CD4-positive, alpha-beta T cell (primary cell): ENCODE results near the gene PLP2. TPM values are rescaled to one million over a fixed set of nuclear protein-coding genes. Genes with fewer than 3 reads are reported as not detected.
"Not testable (repeated sequence)": the region's sequence is repeated elsewhere in the genome, so short reads cannot be mapped to it uniquely, and the experiment has no call there.

Source experiments
- ATAC-seq: fragments of 200-7000 bp; cut with Tn5 transposase; one replicate; pipeline ENCODE4 v1.10.0; 2022; ENCODE audit warnings: mild to moderate bottlenecking; ENCODE audit not compliant: poor library complexity
- CTCF ChIA-PET: fragments of 350-600 bp; sonication (Branson Sonifier 250); formaldehyde crosslinking; loops from one replicate; lab custom pipeline; 2021; ENCODE audit warnings: antibody characterized with exemption, inconsistent platforms; lab: Charles Lee
- POLR2A ChIA-PET: fragments of 350-600 bp; sonication (Branson Sonifier 250); formaldehyde crosslinking; loops from one replicate; lab custom pipeline; 2021; ENCODE audit warnings: antibody characterized with exemption, inconsistent platforms; lab: Charles Lee
- DNase-seq, 14 experiments: peaks; one replicate each; pipeline ENCODE4 v3.0.0-alpha.2; 2013 to 2020; ENCODE audit warnings: mixed read lengths in 2 of 14
- H3K27ac ChIP-seq, 2 donors: one replicate each; pipeline versions ENCODE4 v1.5.1 to v1.7.0; 2013; ENCODE audit warnings: low read length in 2 of 2, low read depth in 1 of 2, mild to moderate bottlenecking in 1 of 2
- H3K27me3 ChIP-seq, 2 experiments: 1 replicate in 1 of 2; 2 replicates in 1 of 2; pipeline versions ENCODE4 v1.6.1 to v1.7.0; 2013; ENCODE audit warnings: low read length in 2 of 2, control low read depth in 1 of 2, mild to moderate bottlenecking in 1 of 2, moderate library complexity in 1 of 2; ENCODE audit not compliant: insufficient read depth in 2 of 2, control insufficient read depth in 1 of 2
- H3K36me3 ChIP-seq: one replicate; pipeline ENCODE4 v1.6.1; 2013; ENCODE audit warnings: low read length, control low read depth; ENCODE audit not compliant: insufficient read depth
- H3K4me1 ChIP-seq: one replicate; pipeline ENCODE4 v1.6.1; 2013; ENCODE audit warnings: low read length, control low read depth; ENCODE audit not compliant: insufficient read depth
- H3K4me3 ChIP-seq: one replicate; pipeline ENCODE4 v1.5.1; 2013; ENCODE audit warnings: mild to moderate bottlenecking, low read length, moderate library complexity
- H3K9me3 ChIP-seq, 2 experiments: 1 replicate in 1 of 2; 2 replicates in 1 of 2; pipeline versions ENCODE4 v1.6.1 to v1.7.0; 2013; ENCODE audit warnings: low read length in 2 of 2, mild to moderate bottlenecking in 2 of 2, control low read depth in 1 of 2, moderate library complexity in 1 of 2; ENCODE audit not compliant: control insufficient read depth in 1 of 2, insufficient read depth in 1 of 2
- H3K27ac Mint-ChIP-seq: one replicate; pipeline ENCODE4 v1.8.0; 2020; ENCODE audit warnings: mixed read lengths
- H3K27me3 Mint-ChIP-seq: one replicate; pipeline ENCODE4 v1.8.0; 2021; ENCODE audit warnings: mixed read lengths
- H3K36me3 Mint-ChIP-seq: one replicate; pipeline ENCODE4 v1.8.0; 2021; ENCODE audit warnings: low read depth, mixed read lengths
- H3K4me1 Mint-ChIP-seq: one replicate; pipeline ENCODE4 v1.8.0; 2021; ENCODE audit warnings: low read depth, mixed read lengths
- H3K4me3 Mint-ChIP-seq: one replicate; pipeline ENCODE4 v1.8.0; 2020; ENCODE audit warnings: mild to moderate bottlenecking, mixed read lengths
- H3K9me3 Mint-ChIP-seq: one replicate; pipeline ENCODE4 v1.8.0; 2020; ENCODE audit warnings: mixed read lengths
- intact Hi-C, 2 experiments: fragments of 100-400 bp; cut with DNase I in 1 of 2; cut with micrococcal nuclease in 1 of 2; formaldehyde crosslinking; loops; one replicate each; pipeline versions ENCODE4 v1.15.1 to v1.9.0; 2023 to 2025; cut with DNase I, micrococcal nuclease
- total RNA-seq, 174 experiments: library from RNA in 2 of 174; stranded (reverse) in 2 of 174; gene quantifications; one replicate each; pipeline ENCODE4 v1.2.3 and lab custom pipeline; 2021 to 2026
- TF ChIP-seq, protein P1 (sequence below): fragments of 200-600 bp; IDR thresholded peaks from one replicate; pipeline ENCODE4 v1.8.0; 2022; ENCODE audit warnings: antibody characterized with exemption, mild to moderate bottlenecking

Gene PLP2
- total RNA-seq, 2 experiments from 2014 or later: 124 to 128 TPM

DNA sequence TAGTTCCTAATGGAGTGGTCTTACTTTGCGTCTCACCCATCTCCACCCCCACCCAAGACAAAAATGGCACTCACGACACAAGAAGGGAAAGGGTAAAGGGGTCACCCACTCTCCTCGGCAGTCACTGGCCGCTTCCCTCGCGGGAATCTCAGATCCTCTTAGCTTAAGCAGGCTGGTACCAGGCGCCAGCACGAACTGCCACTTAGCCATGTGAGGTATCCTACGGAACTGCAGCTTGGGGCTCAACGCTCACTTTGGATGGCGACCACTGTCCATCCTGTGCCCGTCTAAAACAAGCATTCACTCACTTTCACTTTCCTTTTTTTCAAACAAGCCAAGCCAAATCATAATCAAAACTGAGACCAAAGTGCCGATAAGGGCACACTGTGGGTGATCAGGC lies 23.8 kb upstream of the PLP2 start:
- H3K9me3 Mint-ChIP-seq: no peaks in the 10 kb centered on the region
- ATAC-seq: no peak
- intact Hi-C loops: no loop called here
- Histone ChIP-seq H3K27me3 (no peaks in the 10 kb centered on the region), H3K4me1 (no peaks in the 10 kb centered on the region), H3K4me3 (no peak overlapping the region), H3K27ac (no peak overlapping the region), H3K9me3 (no peaks in the 10 kb centered on the region), H3K36me3 (no peaks in the 10 kb centered on the region)
- no peaks in the 10 kb centered on the region for H3K27me3 Mint-ChIP-seq
- no peak overlapping the region for H3K27ac Mint-ChIP-seq
- CTCF ChIA-PET: no interaction called here
- POLR2A ChIA-PET: no interaction called here
- no peaks in the 10 kb centered on the region for H3K36me3 Mint-ChIP-seq
- no peaks in the 10 kb centered on the region for H3K4me1 Mint-ChIP-seq
- no peak for DNase-seq
- TF ChIP-seq, protein P1, sequence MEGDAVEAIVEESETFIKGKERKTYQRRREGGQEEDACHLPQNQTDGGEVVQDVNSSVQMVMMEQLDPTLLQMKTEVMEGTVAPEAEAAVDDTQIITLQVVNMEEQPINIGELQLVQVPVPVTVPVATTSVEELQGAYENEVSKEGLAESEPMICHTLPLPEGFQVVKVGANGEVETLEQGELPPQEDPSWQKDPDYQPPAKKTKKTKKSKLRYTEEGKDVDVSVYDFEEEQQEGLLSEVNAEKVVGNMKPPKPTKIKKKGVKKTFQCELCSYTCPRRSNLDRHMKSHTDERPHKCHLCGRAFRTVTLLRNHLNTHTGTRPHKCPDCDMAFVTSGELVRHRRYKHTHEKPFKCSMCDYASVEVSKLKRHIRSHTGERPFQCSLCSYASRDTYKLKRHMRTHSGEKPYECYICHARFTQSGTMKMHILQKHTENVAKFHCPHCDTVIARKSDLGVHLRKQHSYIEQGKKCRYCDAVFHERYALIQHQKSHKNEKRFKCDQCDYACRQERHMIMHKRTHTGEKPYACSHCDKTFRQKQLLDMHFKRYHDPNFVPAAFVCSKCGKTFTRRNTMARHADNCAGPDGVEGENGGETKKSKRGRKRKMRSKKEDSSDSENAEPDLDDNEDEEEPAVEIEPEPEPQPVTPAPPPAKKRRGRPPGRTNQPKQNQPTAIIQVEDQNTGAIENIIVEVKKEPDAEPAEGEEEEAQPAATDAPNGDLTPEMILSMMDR: no peak
- H3K4me3 Mint-ChIP-seq: no peak overlapping the region

- H3K27me3 Mint-ChIP-seq, H3K9me3 Mint-ChIP-seq, H3K27ac ChIP-seq, H3K9me3 ChIP-seq, intact Hi-C loops, H3K4me1 Mint-ChIP-seq, DNase-seq, H3K4me1 ChIP-seq, H3K36me3 Mint-ChIP-seq, H3K27ac Mint-ChIP-seq, H3K36me3 ChIP-seq, H3K27me3 ChIP-seq, H3K4me3 ChIP-seq, POLR2A ChIA-PET, CTCF ChIA-PET, ATAC-seq, H3K4me3 Mint-ChIP-seq: not testable (repeated sequence)
These were observed 23.2 kb upstream of the PLP2 start for GRCh38 chrX:49148390-49149100.

DNA sequence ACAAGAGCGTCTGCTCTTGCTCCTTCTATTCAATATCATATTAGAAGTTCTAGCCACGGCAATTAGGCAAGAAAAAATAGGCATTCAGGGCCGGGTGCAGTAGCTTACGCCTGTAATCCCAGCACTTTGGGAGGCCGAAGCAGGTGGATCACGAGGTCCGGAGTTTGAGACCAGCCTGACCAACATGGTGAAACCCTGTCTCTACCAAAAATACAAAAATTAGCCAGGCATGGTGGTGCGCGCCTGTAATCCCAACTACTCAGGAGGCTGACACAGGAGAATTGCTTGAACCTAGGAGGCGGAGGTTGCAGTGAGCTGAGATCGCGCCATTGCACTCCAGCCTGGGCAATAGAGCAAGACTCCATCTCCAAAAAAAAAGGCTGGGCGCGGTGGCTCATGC lies 22.4 kb upstream of the PLP2 start:
- ATAC-seq, H3K9me3 Mint-ChIP-seq, H3K4me3 Mint-ChIP-seq, POLR2A ChIA-PET, H3K27ac Mint-ChIP-seq, H3K4me1 ChIP-seq, H3K27me3 ChIP-seq, H3K9me3 ChIP-seq, H3K4me1 Mint-ChIP-seq, DNase-seq, H3K36me3 ChIP-seq, H3K36me3 Mint-ChIP-seq, H3K4me3 ChIP-seq, intact Hi-C loops, CTCF ChIA-PET, H3K27me3 Mint-ChIP-seq, H3K27ac ChIP-seq: not testable (repeated sequence)

DNA sequence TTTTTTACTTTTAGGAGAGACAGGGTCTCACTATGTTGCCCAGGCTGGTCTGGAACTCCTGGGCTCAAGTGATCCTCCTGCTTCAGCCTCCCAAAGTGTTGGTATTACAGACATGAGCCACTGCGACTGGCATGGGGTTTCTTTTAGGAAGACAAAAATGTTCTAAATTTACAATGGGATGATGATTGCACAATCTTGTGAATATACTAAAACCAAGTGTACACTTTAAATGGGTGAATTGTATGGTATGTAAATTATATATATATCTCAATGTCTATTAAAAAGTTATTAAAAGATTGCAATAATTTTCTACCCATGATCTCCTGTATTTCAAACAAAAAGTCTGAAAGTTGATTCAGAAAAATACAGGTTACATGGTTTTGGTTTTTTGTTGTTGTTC lies 18.2 kb upstream of the PLP2 start:
- no peak overlapping the region for H3K27ac Mint-ChIP-seq
- ATAC-seq: no peak
- Histone ChIP-seq H3K27ac (no peak overlapping the region), H3K4me1 (peaks cover 14% of the 10 kb centered on the region), H3K27me3 (no peaks in the 10 kb centered on the region), H3K9me3 (no peaks in the 10 kb centered on the region), H3K36me3 (no peaks in the 10 kb centered on the region), H3K4me3 (no peak overlapping the region)
- TF ChIP-seq, protein P1: no peak
- no peaks in the 10 kb centered on the region for H3K27me3 Mint-ChIP-seq
- H3K4me1 Mint-ChIP-seq: peaks cover 20% of the 10 kb centered on the region
- CTCF ChIA-PET: no interaction called here
- POLR2A ChIA-PET: interaction anchor here (2.9 kb wide), 1 partner anchor 13 kb away, joined by 25 read pairs; no protein-coding TSS in a partner anchor
- H3K36me3 Mint-ChIP-seq: peaks cover 11% of the 10 kb centered on the region
- intact Hi-C loops: loop anchor here in 1 of 2 experiments (2.0 kb wide), 1 partner anchor 31 kb away; the partner anchor contains the start of gene GPKOW
- no peak for DNase-seq
- no peaks in the 10 kb centered on the region for H3K9me3 Mint-ChIP-seq
- H3K4me3 Mint-ChIP-seq: no peak overlapping the region
